HepG2 (cell line): Measurements from ENCODE around the gene ITGB2. TPM values are rescaled to one million over a fixed set of nuclear protein-coding genes. Genes with fewer than 3 reads are reported as not detected.
A peak's percentile ranks its signal among the peaks of the same experiment; 100 is the strongest.

Source experiments
- ATAC-seq: fragments of 200-7000 bp; cut with Tn5 transposase; 3 replicates; pipeline ENCODE4 v1.9.1; 2020; ENCODE audit warnings: mild to moderate bottlenecking, moderate library complexity
- BruUV-seq: library from RNA; stranded (reverse); fragments of 400-500 nt; replicated peaks from 2 replicates; lab custom pipeline; 2021; lab: Mats Ljungman, UMichigan
- CTCF ChIA-PET: fragments of 300-600 bp; formaldehyde crosslinking; extraction: SDS; loops from one replicate; lab custom pipeline; 2021; ENCODE audit warnings: low total read pairs, inconsistent platforms, low intra/inter-chr PET ratio; lab: Yijun Ruan, JAX
- POLR2A ChIA-PET: fragments of 350-600 bp; sonication (Branson Sonifier 250); formaldehyde crosslinking; loops from one replicate; lab custom pipeline; 2020; ENCODE audit warnings: antibody characterized with exemption, inconsistent platforms; lab: Yijun Ruan, JAX
- DNase-seq: peaks from one replicate; pipeline ENCODE4 v3.0.0-alpha.2; 2015; ENCODE audit warnings: low spot score
- FAIRE-seq: peaks from 3 replicates; lab custom pipeline; 2011; peaks lifted over from hg19 to GRCh38; lab: Jason Lieb, UNC
- H2AFZ ChIP-seq: one replicate; pipeline ENCODE4 v1.6.1; 2011; ENCODE audit warnings: low read length, inconsistent platforms
- H3K27ac ChIP-seq: fragments of 300-600 bp; 3 replicates; pipeline ENCODE4 v1.8.0; 2011; ENCODE audit warnings: mixed run types, mild to moderate bottlenecking, mixed read lengths, low read length, inconsistent platforms; ENCODE audit not compliant: insufficient read depth; ENCODE audit errors: extremely low read length
- H3K27me3 ChIP-seq, 2 experiments: fragments of 200-600 bp in 1 of 2; 2 replicates in 1 of 2; 3 replicates in 1 of 2; pipeline versions ENCODE4 v1.6.0 to v1.8.0; 2011; ENCODE audit warnings: low read length in 2 of 2, mild to moderate bottlenecking in 2 of 2, moderate library complexity in 2 of 2, inconsistent platforms in 1 of 2; ENCODE audit not compliant: insufficient read depth in 2 of 2, control insufficient read depth in 1 of 2
- H3K36me3 ChIP-seq, 2 experiments: fragments of 200-600 bp in 1 of 2; replicated peaks in 1 of 2; 2 replicates in 1 of 2; 3 replicates in 1 of 2; pipeline versions ENCODE4 v1.5.1 to v1.8.0; 2011; ENCODE audit warnings: low read length in 2 of 2, inconsistent platforms in 1 of 2; ENCODE audit not compliant: insufficient read depth in 2 of 2, control insufficient read depth in 1 of 2
- H3K4me1 ChIP-seq: 2 replicates; pipeline ENCODE4 v1.5.1; 2012; ENCODE audit warnings: low read length, inconsistent platforms; ENCODE audit not compliant: insufficient read depth
- H3K4me2 ChIP-seq: 2 replicates; pipeline ENCODE4 v1.6.0; 2011; ENCODE audit warnings: low read depth, low read length, inconsistent platforms
- H3K4me3 ChIP-seq, 3 experiments: fragments of 200-600 bp in 1 of 3; sonication (generic), shearing (Covaris generic) in 1 of 3; replicated peaks in 1 of 3; 2 replicates each; pipeline ENCODE4 v1.5.1; 2011 to 2016; ENCODE audit warnings: low read length in 3 of 3, inconsistent platforms in 2 of 3, low read depth in 2 of 3, mild to moderate bottlenecking in 2 of 3, control low read depth in 1 of 3, mixed read lengths in 1 of 3; ENCODE audit not compliant: insufficient read depth in 1 of 3
- H3K79me2 ChIP-seq: one replicate; pipeline ENCODE4 v1.6.1; 2011; ENCODE audit warnings: low read length, inconsistent platforms; ENCODE audit not compliant: insufficient read depth
- H3K9ac ChIP-seq: 2 replicates; pipeline ENCODE4 v1.6.0; 2011; ENCODE audit warnings: mild to moderate bottlenecking, low read depth, low read length, inconsistent platforms; ENCODE audit not compliant: insufficient read depth
- H3K9me3 ChIP-seq: 2 replicates; pipeline ENCODE4 v1.5.1; 2012; ENCODE audit warnings: mild to moderate bottlenecking, low read length
- H4K20me1 ChIP-seq: 2 replicates; pipeline ENCODE4 v1.6.0; 2011; ENCODE audit warnings: inconsistent platforms, mild to moderate bottlenecking, low read length, moderate library complexity; ENCODE audit not compliant: insufficient read depth
- SOX6 ChIP-seq, 2 experiments: fragments of 450-650 bp in 1 of 2; sonication (generic) in 1 of 2; formaldehyde crosslinking in 1 of 2; IDR thresholded peaks; 2 replicates each; pipeline versions ENCODE4 v1.4.0 to v1.6.1; 2017 to 2020; ENCODE audit warnings: antibody characterized with exemption in 1 of 2, mild to moderate bottlenecking in 1 of 2, missing genetic modification reagents in 1 of 2
- ZFY ChIP-seq: sonication (generic); formaldehyde crosslinking; IDR thresholded peaks from 2 replicates; pipeline ENCODE4 v1.4.0; 2020; ENCODE audit warnings: missing genetic modification reagents
- WGBS: methylation state at CpG from one replicate; pipeline ENCODE4 v1.1.6; 2017; ENCODE audit warnings: low lambda C conversion rate; 5-methylcytosine and 5-hydroxymethylcytosine counted together
- in situ Hi-C: cut with HindIII; loops from 2 replicates; pipeline ENCODE4 v1.10.0; 2017; ENCODE audit warnings: low pct_unique_long_range_greater_than_20kb; ENCODE audit not compliant: extremely low pct_ligation_motif_present
- intact Hi-C: fragments of 100-400 bp; cut with micrococcal nuclease; formaldehyde crosslinking; loops from one replicate; pipeline ENCODE4 v1.10.0; 2022; ENCODE audit not compliant: unreplicated experiment
- polyA plus RNA-seq, 8 experiments: library from polyadenylated mRNA; depleted of rRNA in 3 of 8; stranded (reverse) in 7 of 8; unstranded in 1 of 8; fragments of >200 nt; fragmentation: Illumina TruSeq in 4 of 8; extraction: Trizol in 4 of 8; gene quantifications; 2 replicates each; pipeline versions ENCODE4 v1.2.1 to v1.2.3, GENCODE V29; 2011 to 2016; ENCODE audit warnings: low read depth in 4 of 8, missing spikeins in 1 of 8, mixed read lengths in 1 of 8; ENCODE audit not compliant: insufficient read depth in 1 of 8
- total RNA-seq, 5 experiments: library from RNA; depleted of rRNA; stranded (reverse); fragments of >200 nt; fragmentation: Illumina TruSeq; extraction: Trizol; gene quantifications; 2 replicates each; pipeline ENCODE4 v1.2.3, GENCODE V29; 2016; ENCODE audit warnings: low read depth in 1 of 5
- TF ChIP-seq, protein P1 (sequence below): sonication (generic); formaldehyde crosslinking; IDR thresholded peaks from 2 replicates; pipeline ENCODE4 v1.4.0; 2020; ENCODE audit warnings: missing genetic modification reagents
- TF ChIP-seq, protein P2 (sequence below), 2 experiments: fragments of 450-650 bp in 1 of 2; sonication (generic) in 1 of 2; formaldehyde crosslinking in 1 of 2; IDR thresholded peaks; 2 replicates each; pipeline versions ENCODE4 v1.6.1 to v1.8.0; 2016 to 2022; ENCODE audit warnings: antibody characterized with exemption in 1 of 2, mild to moderate bottlenecking in 1 of 2, missing genetic modification reagents in 1 of 2

ITGB2 gene
- total and polyA plus RNA-seq, 2 of the 13 experiments (the other 11 are each of a cell fraction or from before 2014, with no cell fraction given): 4.2 to 18.0 TPM

DNA sequence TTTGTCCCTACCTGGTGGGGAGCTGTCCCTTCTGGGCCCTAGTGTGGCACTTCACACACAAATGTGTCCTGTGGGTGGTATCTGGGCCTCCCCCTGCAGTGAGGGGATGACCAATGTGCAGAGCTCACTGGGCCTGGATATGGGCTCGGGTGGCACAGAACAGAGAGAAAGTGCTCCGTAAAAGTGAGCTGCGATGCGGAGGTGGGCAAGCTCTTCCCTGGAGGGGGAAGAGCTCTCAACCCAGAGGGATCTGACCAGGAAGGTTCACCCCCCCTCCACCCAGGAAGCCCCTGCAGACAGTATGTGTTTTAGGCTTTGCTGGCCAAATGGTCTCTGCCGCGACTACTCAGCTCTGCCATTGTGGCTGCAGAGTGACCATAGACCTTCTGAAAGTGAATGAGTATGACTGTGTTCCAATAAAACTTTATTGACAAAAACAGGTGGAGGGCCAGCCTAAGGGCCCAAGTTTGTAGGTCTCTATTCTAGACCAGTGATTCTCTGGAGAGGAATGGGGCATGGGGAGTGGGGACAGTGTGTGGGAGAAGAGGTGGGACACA is 8.6 kb upstream of the ITGB2 start:
- Histone ChIP-seq H3K9ac (0 out of 2 replicates have a peak overlapping the region, but pooled peaks have one; percentile 14), H3K27me3 (peaks cover 1 to 4% of the 10 kb centered on the region in 2 experiments; a peak in 3 of 5 replicates), H3K4me2 (peak overlapping the region; percentile 56), H4K20me1 (no peaks in the 10 kb centered on the region), H3K4me1 (peaks cover 82% of the 10 kb centered on the region), H3K79me2 (no peaks in the 10 kb centered on the region), H3K36me3 (no peaks in the 10 kb centered on the region), H3K9me3 (no peaks in the 10 kb centered on the region), H2AFZ (no peak overlapping the region), H3K27ac (no peak overlapping the region), H3K4me3 (peak overlapping the region in 1 of 3 experiments; percentile 55; a peak in 1 of 6 replicates)
- no TSS peak for BruUV-seq
- CTCF ChIA-PET: no interaction called here
- in situ Hi-C loops: no loop called here
- no peak for FAIRE-seq
- DNase-seq: no peak
- POLR2A ChIA-PET: interaction anchor here (0.8 to 4.7 kb wide), 3 partner anchors 8 to 128 kb away, joined by 3 to 37 read pairs (median 3); partner anchors contain the start of gene UBE2G2
- intact Hi-C loops: no loop called here
- WGBS: 76% methylated on average over 6 of the region's 6 CpGs
- no peak for ATAC-seq
- TF ChIP-seq SOX6 (IDR thresholded peaks at IDR 0.05) (no peak), SOX6 (CRISPR knock-in tag; IDR thresholded peaks at IDR 0.05) (0 out of 2 replicates have a peak, but pooled peaks have one; percentile 9), ZFY (CRISPR knock-in tag) (0 out of 2 replicates have a peak, but pooled peaks have one; percentile 18)
- TF ChIP-seq, protein P1, sequence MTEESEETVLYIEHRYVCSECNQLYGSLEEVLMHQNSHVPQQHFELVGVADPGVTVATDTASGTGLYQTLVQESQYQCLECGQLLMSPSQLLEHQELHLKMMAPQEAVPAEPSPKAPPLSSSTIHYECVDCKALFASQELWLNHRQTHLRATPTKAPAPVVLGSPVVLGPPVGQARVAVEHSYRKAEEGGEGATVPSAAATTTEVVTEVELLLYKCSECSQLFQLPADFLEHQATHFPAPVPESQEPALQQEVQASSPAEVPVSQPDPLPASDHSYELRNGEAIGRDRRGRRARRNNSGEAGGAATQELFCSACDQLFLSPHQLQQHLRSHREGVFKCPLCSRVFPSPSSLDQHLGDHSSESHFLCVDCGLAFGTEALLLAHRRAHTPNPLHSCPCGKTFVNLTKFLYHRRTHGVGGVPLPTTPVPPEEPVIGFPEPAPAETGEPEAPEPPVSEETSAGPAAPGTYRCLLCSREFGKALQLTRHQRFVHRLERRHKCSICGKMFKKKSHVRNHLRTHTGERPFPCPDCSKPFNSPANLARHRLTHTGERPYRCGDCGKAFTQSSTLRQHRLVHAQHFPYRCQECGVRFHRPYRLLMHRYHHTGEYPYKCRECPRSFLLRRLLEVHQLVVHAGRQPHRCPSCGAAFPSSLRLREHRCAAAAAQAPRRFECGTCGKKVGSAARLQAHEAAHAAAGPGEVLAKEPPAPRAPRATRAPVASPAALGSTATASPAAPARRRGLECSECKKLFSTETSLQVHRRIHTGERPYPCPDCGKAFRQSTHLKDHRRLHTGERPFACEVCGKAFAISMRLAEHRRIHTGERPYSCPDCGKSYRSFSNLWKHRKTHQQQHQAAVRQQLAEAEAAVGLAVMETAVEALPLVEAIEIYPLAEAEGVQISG (CRISPR knock-in tag): no peak
- TF ChIP-seq, protein P2, sequence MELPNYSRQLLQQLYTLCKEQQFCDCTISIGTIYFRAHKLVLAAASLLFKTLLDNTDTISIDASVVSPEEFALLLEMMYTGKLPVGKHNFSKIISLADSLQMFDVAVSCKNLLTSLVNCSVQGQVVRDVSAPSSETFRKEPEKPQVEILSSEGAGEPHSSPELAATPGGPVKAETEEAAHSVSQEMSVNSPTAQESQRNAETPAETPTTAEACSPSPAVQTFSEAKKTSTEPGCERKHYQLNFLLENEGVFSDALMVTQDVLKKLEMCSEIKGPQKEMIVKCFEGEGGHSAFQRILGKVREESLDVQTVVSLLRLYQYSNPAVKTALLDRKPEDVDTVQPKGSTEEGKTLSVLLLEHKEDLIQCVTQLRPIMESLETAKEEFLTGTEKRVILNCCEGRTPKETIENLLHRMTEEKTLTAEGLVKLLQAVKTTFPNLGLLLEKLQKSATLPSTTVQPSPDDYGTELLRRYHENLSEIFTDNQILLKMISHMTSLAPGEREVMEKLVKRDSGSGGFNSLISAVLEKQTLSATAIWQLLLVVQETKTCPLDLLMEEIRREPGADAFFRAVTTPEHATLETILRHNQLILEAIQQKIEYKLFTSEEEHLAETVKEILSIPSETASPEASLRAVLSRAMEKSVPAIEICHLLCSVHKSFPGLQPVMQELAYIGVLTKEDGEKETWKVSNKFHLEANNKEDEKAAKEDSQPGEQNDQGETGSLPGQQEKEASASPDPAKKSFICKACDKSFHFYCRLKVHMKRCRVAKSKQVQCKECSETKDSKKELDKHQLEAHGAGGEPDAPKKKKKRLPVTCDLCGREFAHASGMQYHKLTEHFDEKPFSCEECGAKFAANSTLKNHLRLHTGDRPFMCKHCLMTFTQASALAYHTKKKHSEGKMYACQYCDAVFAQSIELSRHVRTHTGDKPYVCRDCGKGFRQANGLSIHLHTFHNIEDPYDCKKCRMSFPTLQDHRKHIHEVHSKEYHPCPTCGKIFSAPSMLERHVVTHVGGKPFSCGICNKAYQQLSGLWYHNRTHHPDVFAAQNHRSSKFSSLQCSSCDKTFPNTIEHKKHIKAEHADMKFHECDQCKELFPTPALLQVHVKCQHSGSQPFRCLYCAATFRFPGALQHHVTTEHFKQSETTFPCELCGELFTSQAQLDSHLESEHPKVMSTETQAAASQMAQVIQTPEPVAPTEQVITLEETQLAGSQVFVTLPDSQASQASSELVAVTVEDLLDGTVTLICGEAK (IDR thresholded peaks at IDR 0.05): peak; percentile 98
- TF ChIP-seq, protein P2 (CRISPR knock-in tag; IDR thresholded peaks at IDR 0.05): peak; percentile 100
